ENCODE results near the gene ETS1.

- TF ChIP-seq, protein P1, sequence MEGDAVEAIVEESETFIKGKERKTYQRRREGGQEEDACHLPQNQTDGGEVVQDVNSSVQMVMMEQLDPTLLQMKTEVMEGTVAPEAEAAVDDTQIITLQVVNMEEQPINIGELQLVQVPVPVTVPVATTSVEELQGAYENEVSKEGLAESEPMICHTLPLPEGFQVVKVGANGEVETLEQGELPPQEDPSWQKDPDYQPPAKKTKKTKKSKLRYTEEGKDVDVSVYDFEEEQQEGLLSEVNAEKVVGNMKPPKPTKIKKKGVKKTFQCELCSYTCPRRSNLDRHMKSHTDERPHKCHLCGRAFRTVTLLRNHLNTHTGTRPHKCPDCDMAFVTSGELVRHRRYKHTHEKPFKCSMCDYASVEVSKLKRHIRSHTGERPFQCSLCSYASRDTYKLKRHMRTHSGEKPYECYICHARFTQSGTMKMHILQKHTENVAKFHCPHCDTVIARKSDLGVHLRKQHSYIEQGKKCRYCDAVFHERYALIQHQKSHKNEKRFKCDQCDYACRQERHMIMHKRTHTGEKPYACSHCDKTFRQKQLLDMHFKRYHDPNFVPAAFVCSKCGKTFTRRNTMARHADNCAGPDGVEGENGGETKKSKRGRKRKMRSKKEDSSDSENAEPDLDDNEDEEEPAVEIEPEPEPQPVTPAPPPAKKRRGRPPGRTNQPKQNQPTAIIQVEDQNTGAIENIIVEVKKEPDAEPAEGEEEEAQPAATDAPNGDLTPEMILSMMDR (IDR thresholded peaks at IDR 0.05), result no peak
- TF ChIP-seq EP300 (IDR thresholded peaks at IDR 0.05) (no peak), POLR2A (IDR thresholded peaks at IDR 0.05) (no peak)
Observed at GRCh38 chr11:128417607-128418324, 169.6 kb downstream of the ETS1 start.
